Left lung (tissue), 10 donors: Measurements from ENCODE around the gene PARP16. TPM values are rescaled to one million over a fixed set of nuclear protein-coding genes. Genes with fewer than 3 reads are reported as not detected.

Experiments
- ATAC-seq: fragments of 200-7000 bp; cut with Tn5 transposase; one replicate; pipeline ENCODE4 v1.9.1; 2020; ENCODE audit warnings: moderate library complexity
- DNase-seq, 4 donors: peaks; one replicate each; pipeline ENCODE4 v3.0.0-alpha.2; 2013 to 2020
- H3K27ac ChIP-seq, 2 donors: fragments of 200-600 bp; sonication (generic) in 1 of 2; one replicate each; pipeline versions ENCODE4 v1.5.0 to v1.8.0; 2020 to 2021
- H3K27me3 ChIP-seq, 2 donors: fragments of 200-600 bp; sonication (generic) in 1 of 2; one replicate each; pipeline versions ENCODE4 v1.5.0 to v1.8.0; 2020 to 2021
- H3K36me3 ChIP-seq, 2 donors: fragments of 200-600 bp; sonication (generic) in 1 of 2; one replicate each; pipeline versions ENCODE4 v1.5.0 to v1.8.0; 2020 to 2021
- H3K4me1 ChIP-seq, 2 donors: fragments of 200-600 bp; one replicate each; pipeline ENCODE4 v1.8.0; 2021
- H3K4me3 ChIP-seq, 2 donors: fragments of 200-600 bp; sonication (generic) in 1 of 2; one replicate each; pipeline versions ENCODE4 v1.5.0 to v1.8.0; 2020 to 2021; ENCODE audit warnings: mild to moderate bottlenecking in 1 of 2
- H3K9me3 ChIP-seq, 2 donors: fragments of 200-600 bp; sonication (generic) in 1 of 2; one replicate each; pipeline versions ENCODE4 v1.5.0 to v1.8.0; 2020 to 2021
- intact Hi-C, 2 donors: fragments of 100-400 bp; cut with DNase I; formaldehyde crosslinking; loops; one replicate each; pipeline versions ENCODE4 v1.11.2 to v1.14.2; 2022
- polyA plus RNA-seq, 6 donors: library from polyadenylated mRNA; unstranded; fragments of 120-200 nt; gene quantifications; one replicate each; pipeline ENCODE4 v1.2.1, GENCODE V29; 2013; ENCODE audit not compliant: insufficient read length in 6 of 6
- total RNA-seq, 2 donors: library from RNA; stranded (reverse); fragmentation: NEBNext Ultra II Directional; extraction: Animal tissue kit (Norgen Biotek cat#: 25700); gene quantifications; one replicate each; pipeline ENCODE4 v1.2.1, GENCODE V29; 2021
- TF ChIP-seq, protein P1 (sequence below), 2 donors: fragments of 200-600 bp; sonication (generic) in 1 of 2; IDR thresholded peaks; one replicate each; pipeline versions ENCODE4 v1.5.0 to v1.8.0; 2021; ENCODE audit warnings: antibody characterized with exemption in 2 of 2
- donor health status: DM: no; HTN: yes; CAD: no.
- donor health status: DM: no; HTN: no; CAD: no.

Gene PARP16
- total and polyA plus RNA-seq, 8 donors, result 8.0 to 22.2 (median 20.1) TPM

DNA sequence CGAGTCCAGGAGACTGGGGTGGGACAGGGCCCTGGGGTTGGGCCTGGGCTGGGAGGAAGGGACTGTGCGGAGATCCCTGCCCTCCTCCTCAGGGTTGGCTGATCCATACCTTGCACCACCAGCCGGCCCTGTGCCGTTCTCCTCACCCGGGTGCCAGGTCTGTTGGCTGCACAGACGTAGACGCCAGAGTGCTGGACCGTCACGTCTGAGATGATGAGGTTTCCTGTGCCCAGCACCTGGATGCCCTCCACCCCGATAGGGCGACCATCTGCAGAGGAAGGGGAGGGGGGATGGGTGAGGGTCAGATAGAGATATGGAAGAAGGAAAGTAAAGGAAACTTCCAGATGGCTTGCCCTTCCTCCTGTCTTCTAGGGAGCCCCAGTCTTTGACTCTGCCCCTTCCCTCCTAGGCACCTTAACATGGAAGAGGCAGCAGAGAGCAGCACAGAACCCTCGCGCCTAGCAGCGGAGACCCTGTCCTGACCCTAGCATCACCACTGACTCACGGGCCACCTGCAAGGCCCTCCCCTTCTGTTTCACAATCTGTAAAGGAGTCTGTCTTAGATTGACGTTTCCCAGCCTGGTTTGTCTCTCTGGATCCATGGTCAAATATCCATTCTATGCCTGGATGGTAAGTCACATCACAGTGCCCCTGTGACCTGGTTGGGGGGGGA lies 46.6 kb upstream of the PARP16 start:
- ATAC-seq, result no peak
- Histone ChIP-seq H3K4me3 (no peak overlapping the region), H3K27ac (no peak overlapping the region), H3K27me3 (peaks cover 0 to 10% of the 10 kb centered on the region in 2 donors), H3K4me1 (no peaks in the 10 kb centered on the region), H3K9me3 (no peaks in the 10 kb centered on the region), H3K36me3 (no peaks in the 10 kb centered on the region)
- no peak for DNase-seq
- intact Hi-C loops, result no loop called here
- TF ChIP-seq, protein P1, sequence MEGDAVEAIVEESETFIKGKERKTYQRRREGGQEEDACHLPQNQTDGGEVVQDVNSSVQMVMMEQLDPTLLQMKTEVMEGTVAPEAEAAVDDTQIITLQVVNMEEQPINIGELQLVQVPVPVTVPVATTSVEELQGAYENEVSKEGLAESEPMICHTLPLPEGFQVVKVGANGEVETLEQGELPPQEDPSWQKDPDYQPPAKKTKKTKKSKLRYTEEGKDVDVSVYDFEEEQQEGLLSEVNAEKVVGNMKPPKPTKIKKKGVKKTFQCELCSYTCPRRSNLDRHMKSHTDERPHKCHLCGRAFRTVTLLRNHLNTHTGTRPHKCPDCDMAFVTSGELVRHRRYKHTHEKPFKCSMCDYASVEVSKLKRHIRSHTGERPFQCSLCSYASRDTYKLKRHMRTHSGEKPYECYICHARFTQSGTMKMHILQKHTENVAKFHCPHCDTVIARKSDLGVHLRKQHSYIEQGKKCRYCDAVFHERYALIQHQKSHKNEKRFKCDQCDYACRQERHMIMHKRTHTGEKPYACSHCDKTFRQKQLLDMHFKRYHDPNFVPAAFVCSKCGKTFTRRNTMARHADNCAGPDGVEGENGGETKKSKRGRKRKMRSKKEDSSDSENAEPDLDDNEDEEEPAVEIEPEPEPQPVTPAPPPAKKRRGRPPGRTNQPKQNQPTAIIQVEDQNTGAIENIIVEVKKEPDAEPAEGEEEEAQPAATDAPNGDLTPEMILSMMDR (IDR thresholded peaks at IDR 0.05), result no peak

DNA sequence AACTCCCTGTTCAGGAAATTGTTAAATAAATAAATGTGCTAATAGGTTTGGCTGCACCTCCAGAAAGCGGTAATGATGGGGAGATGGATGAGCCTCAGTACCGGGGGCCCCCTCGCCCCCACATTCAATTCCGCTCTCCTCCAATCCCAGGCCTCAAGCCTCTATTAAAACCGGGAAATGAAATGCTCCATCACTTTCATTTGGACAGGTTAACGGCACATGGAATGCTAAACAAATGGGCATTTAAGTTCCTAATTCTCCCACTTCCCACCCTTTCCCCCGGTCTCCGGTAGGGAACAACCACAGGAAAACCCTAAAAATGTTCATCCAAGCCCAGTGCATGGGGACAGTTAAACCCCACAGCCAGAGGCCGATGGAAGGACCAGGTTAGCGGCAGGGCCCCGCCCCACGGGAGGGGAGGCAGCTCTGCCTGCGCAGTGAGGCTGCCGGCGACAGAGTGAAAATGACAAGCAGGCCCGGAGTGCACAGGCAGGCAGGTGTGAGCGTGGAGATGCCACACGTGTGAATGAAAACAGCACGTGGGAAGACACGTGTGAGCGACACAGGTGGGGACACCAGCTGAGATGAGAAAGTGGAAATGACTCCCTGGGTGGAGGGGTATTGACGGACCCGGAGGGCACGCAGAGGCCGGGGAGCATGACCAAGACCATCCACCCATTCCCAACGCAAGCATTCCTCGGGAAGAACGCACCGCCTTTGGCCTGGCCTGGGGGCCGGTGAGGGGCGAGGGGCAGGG lies 45.9 kb upstream of the PARP16 start:
- Histone ChIP-seq H3K27ac (no peak overlapping the region), H3K4me3 (no peak overlapping the region), H3K4me1 (no peaks in the 10 kb centered on the region), H3K27me3 (peaks cover 0 to 10% of the 10 kb centered on the region in 2 donors), H3K36me3 (no peaks in the 10 kb centered on the region), H3K9me3 (no peaks in the 10 kb centered on the region)
- DNase-seq (no peak), ATAC-seq (no peak)
- TF ChIP-seq, protein P1 (IDR thresholded peaks at IDR 0.05), result no peak
- intact Hi-C loops, result no loop called here

DNA sequence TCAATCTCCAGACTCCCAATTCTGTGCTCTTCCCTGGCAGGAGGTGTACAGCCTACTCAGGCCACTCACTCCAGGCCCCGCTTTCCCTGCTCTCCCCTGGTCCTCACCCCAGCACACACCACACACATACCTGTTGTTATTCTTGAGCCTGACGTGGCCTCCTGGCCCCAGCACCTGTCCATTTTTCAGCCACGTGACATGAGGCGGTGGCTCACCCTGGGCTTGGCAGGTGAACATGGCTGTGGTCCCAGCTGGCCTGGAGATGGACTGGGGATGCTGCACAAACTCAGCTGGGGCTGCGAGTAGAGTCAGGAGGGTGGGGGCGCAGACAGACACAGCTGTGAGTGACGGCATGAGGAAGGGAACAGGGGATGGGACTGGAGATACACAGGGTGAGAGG lies 45.1 kb upstream of the PARP16 start:
- Histone ChIP-seq H3K36me3 (no peaks in the 10 kb centered on the region), H3K4me3 (no peak overlapping the region), H3K27ac (no peak overlapping the region), H3K27me3 (peaks cover 0 to 12% of the 10 kb centered on the region in 2 donors), H3K4me1 (no peaks in the 10 kb centered on the region), H3K9me3 (no peaks in the 10 kb centered on the region)
- TF ChIP-seq, protein P1 (IDR thresholded peaks at IDR 0.05), result no peak
- intact Hi-C loops, result no loop called here
- ATAC-seq, result no peak
- no peak for DNase-seq

DNA sequence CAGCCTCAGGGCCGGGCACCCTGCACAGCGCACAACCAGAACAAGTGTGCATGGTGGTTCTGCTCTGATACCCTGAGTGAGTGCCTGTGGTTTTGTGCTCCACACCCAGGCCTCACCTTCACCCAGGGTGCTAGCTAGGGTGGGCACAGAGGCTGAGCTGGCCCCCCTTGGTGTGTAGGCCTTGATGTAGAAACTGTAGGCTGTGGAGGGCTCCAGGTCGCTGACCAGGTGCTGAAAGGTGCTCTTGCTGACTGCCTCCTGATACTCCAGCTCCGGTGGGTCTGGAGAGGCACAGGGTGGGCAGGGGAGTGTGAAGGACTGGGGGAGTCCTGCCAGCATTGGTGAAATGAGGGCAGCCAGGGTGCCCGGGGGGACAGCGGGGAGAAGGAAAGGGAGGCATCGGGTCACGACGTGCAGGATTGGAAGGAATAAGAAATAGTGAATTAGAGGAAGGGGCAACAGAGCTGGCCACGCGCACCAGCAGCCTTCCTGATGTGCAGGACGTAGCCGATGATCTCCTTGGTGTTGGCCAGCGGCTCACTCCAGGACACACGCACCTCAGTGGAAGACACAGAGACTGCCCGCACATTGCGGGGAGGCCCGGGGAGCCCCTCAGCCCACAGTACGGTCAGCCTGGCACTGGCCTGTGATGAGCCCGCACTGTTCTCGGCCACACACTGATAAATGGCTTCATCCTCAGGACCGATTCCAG lies 44.4 kb upstream of the PARP16 start:
- TF ChIP-seq, protein P1 (IDR thresholded peaks at IDR 0.05), result no peak
- Histone ChIP-seq H3K9me3 (no peaks in the 10 kb centered on the region), H3K36me3 (no peaks in the 10 kb centered on the region), H3K27ac (no peak overlapping the region), H3K27me3 (peaks cover 0 to 8% of the 10 kb centered on the region in 2 donors), H3K4me3 (no peak overlapping the region), H3K4me1 (no peaks in the 10 kb centered on the region)
- ATAC-seq, result no peak
- intact Hi-C loops, result no loop called here
- DNase-seq, result no peak
